GM23338 (cell line): Measurements from ENCODE around the gene PTP4A1.

Experiments
- EZH2 ChIP-seq: fragments of 200-600 bp; sonication (generic); IDR thresholded peaks from one replicate; pipeline ENCODE4 v1.8.0; 2017; ENCODE audit warnings: antibody characterized with exemption, mild to moderate bottlenecking, low read depth; ENCODE audit not compliant: unreplicated experiment
- NANOG ChIP-seq: IDR thresholded peaks from 2 replicates; pipeline ENCODE4 v1.6.1; 2016; ENCODE audit warnings: antibody characterized with exemption, borderline replicate concordance
- POLR2AphosphoS5 ChIP-seq: IDR thresholded peaks from 2 replicates; pipeline ENCODE4 v1.6.1; 2016; ENCODE audit warnings: antibody characterized with exemption, low read depth
- TF ChIP-seq, protein P1 (sequence below), 2 experiments: fragments of 200-600 bp in 1 of 2; sonication (generic) in 1 of 2; conservative IDR thresholded peaks; 2 replicates each; pipeline versions ENCODE4 v1.5.1 to v1.6.1; 2016 to 2017; ENCODE audit warnings: antibody characterized with exemption in 2 of 2, low read depth in 2 of 2, mild to moderate bottlenecking in 2 of 2, moderate library complexity in 1 of 2

DNA sequence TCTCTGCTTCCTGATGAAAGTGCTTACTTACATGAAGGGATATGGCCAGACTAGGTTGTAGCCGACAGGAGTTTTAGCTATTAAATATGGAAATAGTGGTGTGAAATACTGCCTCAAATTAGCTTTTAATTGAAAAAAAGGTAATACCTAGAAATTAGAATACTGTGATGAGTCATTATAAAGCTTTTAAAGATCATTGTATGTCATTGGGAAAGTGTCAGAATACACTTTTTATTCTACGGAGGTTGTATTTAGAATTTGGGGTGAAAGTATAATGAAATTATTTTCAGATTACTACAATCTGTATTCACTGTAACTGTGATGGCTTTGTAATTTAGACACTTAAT, 2.2 kb downstream of the PTP4A1 start:
- TF ChIP-seq EZH2 (no peak), POLR2AphosphoS5 (no peak), NANOG (no peak)
- TF ChIP-seq, protein P1, sequence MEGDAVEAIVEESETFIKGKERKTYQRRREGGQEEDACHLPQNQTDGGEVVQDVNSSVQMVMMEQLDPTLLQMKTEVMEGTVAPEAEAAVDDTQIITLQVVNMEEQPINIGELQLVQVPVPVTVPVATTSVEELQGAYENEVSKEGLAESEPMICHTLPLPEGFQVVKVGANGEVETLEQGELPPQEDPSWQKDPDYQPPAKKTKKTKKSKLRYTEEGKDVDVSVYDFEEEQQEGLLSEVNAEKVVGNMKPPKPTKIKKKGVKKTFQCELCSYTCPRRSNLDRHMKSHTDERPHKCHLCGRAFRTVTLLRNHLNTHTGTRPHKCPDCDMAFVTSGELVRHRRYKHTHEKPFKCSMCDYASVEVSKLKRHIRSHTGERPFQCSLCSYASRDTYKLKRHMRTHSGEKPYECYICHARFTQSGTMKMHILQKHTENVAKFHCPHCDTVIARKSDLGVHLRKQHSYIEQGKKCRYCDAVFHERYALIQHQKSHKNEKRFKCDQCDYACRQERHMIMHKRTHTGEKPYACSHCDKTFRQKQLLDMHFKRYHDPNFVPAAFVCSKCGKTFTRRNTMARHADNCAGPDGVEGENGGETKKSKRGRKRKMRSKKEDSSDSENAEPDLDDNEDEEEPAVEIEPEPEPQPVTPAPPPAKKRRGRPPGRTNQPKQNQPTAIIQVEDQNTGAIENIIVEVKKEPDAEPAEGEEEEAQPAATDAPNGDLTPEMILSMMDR (conservative IDR thresholded peaks at IDR 0.05; ENCODE audit: low read depth in 2 of 2) = no peak
